ENCODE results near the gene TTR. TPM values are rescaled to one million over a fixed set of nuclear protein-coding genes. Genes with fewer than 3 reads are reported as not detected.

TTR gene
- total and polyA plus RNA-seq, 2 of the 13 experiments (the other 11 are each of a cell fraction or from before 2014, with no cell fraction given), result 91.3 to 496 TPM

DNA sequence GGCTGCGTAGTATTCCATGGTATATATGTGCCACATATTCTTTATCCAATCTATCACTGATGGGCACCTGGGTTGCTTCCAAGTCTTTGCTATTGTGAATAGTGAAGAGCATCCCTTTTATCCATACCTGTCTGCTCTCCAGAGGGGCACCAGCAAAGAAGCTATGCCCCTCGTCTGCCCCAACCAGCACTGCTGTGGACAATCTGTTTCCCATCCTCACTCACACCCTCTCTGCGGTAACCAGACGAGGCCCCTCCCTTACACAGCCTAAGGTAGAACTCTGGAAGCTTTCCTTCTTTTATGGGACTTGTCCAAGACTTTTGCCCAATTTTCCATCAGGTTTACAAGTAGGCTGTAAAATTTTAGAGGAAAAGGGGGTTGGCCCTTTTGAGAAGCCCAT lies 24.9 kb downstream of the TTR start (continued):
- TF ChIP-seq, protein P1, sequence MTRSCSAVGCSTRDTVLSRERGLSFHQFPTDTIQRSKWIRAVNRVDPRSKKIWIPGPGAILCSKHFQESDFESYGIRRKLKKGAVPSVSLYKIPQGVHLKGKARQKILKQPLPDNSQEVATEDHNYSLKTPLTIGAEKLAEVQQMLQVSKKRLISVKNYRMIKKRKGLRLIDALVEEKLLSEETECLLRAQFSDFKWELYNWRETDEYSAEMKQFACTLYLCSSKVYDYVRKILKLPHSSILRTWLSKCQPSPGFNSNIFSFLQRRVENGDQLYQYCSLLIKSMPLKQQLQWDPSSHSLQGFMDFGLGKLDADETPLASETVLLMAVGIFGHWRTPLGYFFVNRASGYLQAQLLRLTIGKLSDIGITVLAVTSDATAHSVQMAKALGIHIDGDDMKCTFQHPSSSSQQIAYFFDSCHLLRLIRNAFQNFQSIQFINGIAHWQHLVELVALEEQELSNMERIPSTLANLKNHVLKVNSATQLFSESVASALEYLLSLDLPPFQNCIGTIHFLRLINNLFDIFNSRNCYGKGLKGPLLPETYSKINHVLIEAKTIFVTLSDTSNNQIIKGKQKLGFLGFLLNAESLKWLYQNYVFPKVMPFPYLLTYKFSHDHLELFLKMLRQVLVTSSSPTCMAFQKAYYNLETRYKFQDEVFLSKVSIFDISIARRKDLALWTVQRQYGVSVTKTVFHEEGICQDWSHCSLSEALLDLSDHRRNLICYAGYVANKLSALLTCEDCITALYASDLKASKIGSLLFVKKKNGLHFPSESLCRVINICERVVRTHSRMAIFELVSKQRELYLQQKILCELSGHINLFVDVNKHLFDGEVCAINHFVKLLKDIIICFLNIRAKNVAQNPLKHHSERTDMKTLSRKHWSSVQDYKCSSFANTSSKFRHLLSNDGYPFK (CRISPR knock-in tag; IDR thresholded peaks at IDR 0.05; ENCODE audit: borderline replicate concordance), result no peak
- TF ChIP-seq LCORL (IDR thresholded peaks at IDR 0.05) (no peak), LCORL (CRISPR knock-in tag; IDR thresholded peaks at IDR 0.05) (no peak), ZNF431 (CRISPR knock-in tag; IDR thresholded peaks at IDR 0.05; ENCODE audit: borderline replicate concordance, low read depth) (no peak), MIER2 (CRISPR knock-in tag; IDR thresholded peaks at IDR 0.05) (no peak), SP1 (IDR thresholded peaks at IDR 0.05) (no peak), SP1 (CRISPR knock-in tag; IDR thresholded peaks at IDR 0.05) (no peak), TSC22D2 (CRISPR knock-in tag; IDR thresholded peaks at IDR 0.05; ENCODE audit: borderline replicate concordance) (no peak), MEIS1 (CRISPR knock-in tag; IDR thresholded peaks at IDR 0.05; ENCODE audit: borderline replicate concordance) (no peak)
- TF ChIP-seq, protein P2, sequence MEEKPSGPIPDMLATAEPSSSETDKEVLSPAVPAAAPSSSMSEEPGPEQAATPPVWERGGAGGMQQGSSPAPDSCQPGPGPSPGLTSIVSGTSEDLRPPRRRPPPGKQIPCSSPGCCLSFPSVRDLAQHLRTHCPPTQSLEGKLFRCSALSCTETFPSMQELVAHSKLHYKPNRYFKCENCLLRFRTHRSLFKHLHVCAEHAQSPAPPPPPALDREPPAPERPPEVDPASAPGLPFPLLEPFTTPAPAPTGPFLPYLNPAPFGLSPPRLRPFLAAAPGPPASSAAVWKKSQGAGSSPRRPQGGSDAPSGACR (CRISPR knock-in tag; IDR thresholded peaks at IDR 0.05), result no peak
- TF ChIP-seq, protein P3, sequence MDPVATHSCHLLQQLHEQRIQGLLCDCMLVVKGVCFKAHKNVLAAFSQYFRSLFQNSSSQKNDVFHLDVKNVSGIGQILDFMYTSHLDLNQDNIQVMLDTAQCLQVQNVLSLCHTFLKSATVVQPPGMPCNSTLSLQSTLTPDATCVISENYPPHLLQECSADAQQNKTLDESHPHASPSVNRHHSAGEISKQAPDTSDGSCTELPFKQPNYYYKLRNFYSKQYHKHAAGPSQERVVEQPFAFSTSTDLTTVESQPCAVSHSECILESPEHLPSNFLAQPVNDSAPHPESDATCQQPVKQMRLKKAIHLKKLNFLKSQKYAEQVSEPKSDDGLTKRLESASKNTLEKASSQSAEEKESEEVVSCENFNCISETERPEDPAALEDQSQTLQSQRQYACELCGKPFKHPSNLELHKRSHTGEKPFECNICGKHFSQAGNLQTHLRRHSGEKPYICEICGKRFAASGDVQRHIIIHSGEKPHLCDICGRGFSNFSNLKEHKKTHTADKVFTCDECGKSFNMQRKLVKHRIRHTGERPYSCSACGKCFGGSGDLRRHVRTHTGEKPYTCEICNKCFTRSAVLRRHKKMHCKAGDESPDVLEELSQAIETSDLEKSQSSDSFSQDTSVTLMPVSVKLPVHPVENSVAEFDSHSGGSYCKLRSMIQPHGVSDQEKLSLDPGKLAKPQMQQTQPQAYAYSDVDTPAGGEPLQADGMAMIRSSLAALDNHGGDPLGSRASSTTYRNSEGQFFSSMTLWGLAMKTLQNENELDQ (CRISPR knock-in tag; IDR thresholded peaks at IDR 0.05; ENCODE audit: borderline replicate concordance), result no peak

Data from HepG2 (cell line).